Measurements from ENCODE around the gene RAD9A. TPM values are rescaled to one million over a fixed set of nuclear protein-coding genes. Genes with fewer than 3 reads are reported as not detected.
"Not testable (repeated sequence)": the region's sequence is repeated elsewhere in the genome, so short reads cannot be mapped to it uniquely, and the experiment has no call there.

RAD9A gene
- total and polyA plus RNA-seq, 4 donors = 14.1 to 35.9 (median 21.2) TPM

DNA sequence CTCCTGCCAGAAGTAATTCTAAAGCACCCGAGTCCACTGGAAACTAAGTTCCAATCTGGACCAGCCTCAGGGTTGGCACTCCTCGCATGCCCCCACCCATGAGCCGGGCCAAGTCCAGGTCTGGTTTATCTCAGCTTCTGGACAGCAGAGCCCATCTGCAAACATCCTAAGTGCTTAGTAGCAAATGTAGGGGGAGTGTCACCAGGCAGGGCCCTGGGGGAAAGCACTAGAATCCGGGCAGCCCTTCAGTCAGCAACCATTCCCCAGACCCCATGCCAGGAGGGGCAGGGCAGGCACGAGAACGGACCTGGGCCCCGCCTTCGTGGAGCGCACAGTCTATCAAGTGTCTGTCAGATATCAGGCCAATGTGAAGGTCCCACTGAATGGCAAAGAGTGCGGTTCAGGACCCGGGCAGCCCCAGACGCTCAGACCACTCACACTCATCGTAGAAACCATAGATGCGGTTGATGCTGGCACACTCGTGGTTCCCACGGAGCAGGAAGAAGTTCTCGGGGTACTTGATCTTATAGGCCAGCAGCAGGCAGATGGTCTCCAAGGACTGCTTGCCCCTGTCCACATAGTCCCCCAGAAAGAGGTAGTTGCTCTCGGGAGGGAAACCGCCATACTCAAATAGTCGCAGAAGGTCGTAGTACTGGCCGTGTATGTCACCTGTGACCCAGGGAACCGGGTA is 8.6 kb downstream of the RAD9A start:
- Histone ChIP-seq H3K36me3 (ENCODE audit: control insufficient read depth in 4 of 4, insufficient read depth in 4 of 4, low read length in 4 of 4) (peaks cover 6 to 36% (median 23%) of the 10 kb centered on the region in 4 donors), H3K27ac (ENCODE audit: low read depth in 1 of 2, low read length in 1 of 2) (peak overlapping the region; percentile 91 to 94), H3K4me3 (peak overlapping the region; percentile 87), H3K4me1 (ENCODE audit: control insufficient read depth in 5 of 5, insufficient read depth in 5 of 5, low read length in 5 of 5) (peaks cover 2 to 37% (median 9%) of the 10 kb centered on the region in 5 donors), H3K9me3 (ENCODE audit: control insufficient read depth in 4 of 4, insufficient read depth in 3 of 4, low read length in 3 of 4) (no peaks in the 10 kb centered on the region), H3K27me3 (ENCODE audit: control insufficient read depth in 3 of 3, insufficient read depth in 3 of 3, low read length in 2 of 3) (no peaks in the 10 kb centered on the region), H3K9ac (ENCODE audit: insufficient read depth in 1 of 2, low read length in 2 of 2) (peak overlapping the region; percentile 46 to 65)
- WGBS, 2 donors = 36 to 50% methylated on average over 23 of the region's 23 CpGs
- DNase-seq = no peak
- ATAC-seq (ENCODE audit: insufficient read depth, low FRiP score) = no peak
- TF ChIP-seq, protein P1, sequence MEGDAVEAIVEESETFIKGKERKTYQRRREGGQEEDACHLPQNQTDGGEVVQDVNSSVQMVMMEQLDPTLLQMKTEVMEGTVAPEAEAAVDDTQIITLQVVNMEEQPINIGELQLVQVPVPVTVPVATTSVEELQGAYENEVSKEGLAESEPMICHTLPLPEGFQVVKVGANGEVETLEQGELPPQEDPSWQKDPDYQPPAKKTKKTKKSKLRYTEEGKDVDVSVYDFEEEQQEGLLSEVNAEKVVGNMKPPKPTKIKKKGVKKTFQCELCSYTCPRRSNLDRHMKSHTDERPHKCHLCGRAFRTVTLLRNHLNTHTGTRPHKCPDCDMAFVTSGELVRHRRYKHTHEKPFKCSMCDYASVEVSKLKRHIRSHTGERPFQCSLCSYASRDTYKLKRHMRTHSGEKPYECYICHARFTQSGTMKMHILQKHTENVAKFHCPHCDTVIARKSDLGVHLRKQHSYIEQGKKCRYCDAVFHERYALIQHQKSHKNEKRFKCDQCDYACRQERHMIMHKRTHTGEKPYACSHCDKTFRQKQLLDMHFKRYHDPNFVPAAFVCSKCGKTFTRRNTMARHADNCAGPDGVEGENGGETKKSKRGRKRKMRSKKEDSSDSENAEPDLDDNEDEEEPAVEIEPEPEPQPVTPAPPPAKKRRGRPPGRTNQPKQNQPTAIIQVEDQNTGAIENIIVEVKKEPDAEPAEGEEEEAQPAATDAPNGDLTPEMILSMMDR (IDR thresholded peaks at IDR 0.05; ENCODE audit: control extremely low read depth, extremely low read depth) = no peak

DNA sequence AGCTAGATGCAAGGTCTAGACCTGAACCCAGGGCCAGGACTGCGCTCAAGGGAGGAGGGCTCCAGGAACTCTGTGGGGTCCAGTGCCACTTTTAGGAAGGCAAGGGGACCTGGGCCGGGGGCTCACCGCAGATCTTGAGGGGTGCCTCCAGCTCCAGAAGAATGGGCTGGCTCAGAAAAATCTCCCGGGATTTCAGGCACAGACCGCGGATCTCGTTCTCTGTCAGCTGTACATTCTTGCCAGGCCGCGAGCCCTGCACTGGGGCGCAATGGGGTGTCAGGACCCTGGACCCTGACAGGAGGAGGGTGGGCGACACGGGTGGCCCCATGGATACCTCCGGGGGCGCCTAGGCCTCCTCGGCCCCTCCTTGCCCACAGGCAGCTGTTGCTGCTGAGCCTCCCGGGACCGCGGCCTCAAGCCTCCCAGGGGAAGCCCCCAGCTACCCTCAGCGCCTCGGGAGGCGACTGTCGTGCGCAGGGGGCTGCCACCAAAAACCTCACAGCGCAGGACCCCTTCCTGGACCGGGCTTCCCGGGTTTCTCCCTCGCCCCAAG is 9.2 kb downstream of the RAD9A start:
- 3 to 7% methylated on average over 16 to 27 of the region's 27 CpGs for WGBS, 2 donors
- DNase-seq (peak in 1 of 3 donors; percentile 36), ATAC-seq (ENCODE audit: insufficient read depth, low FRiP score) (no peak)
- Histone ChIP-seq H3K9ac (ENCODE audit: insufficient read depth in 1 of 2, low read length in 2 of 2) (peak overlapping the region; percentile 46 to 65), H3K36me3 (ENCODE audit: control insufficient read depth in 4 of 4, insufficient read depth in 4 of 4, low read length in 4 of 4) (peaks cover 6 to 32% (median 20%) of the 10 kb centered on the region in 4 donors), H3K27ac (ENCODE audit: low read depth in 1 of 2, low read length in 1 of 2) (peak overlapping the region; percentile 91 to 94), H3K27me3 (ENCODE audit: control insufficient read depth in 3 of 3, insufficient read depth in 3 of 3, low read length in 2 of 3) (no peaks in the 10 kb centered on the region), H3K4me3 (peak overlapping the region; percentile 87), H3K9me3 (ENCODE audit: control insufficient read depth in 4 of 4, insufficient read depth in 3 of 4, low read length in 3 of 4) (no peaks in the 10 kb centered on the region), H3K4me1 (ENCODE audit: control insufficient read depth in 5 of 5, insufficient read depth in 5 of 5, low read length in 5 of 5) (peaks cover 2 to 37% (median 9%) of the 10 kb centered on the region in 5 donors)
- TF ChIP-seq, protein P1 (IDR thresholded peaks at IDR 0.05; ENCODE audit: control extremely low read depth, extremely low read depth) = no peak

DNA sequence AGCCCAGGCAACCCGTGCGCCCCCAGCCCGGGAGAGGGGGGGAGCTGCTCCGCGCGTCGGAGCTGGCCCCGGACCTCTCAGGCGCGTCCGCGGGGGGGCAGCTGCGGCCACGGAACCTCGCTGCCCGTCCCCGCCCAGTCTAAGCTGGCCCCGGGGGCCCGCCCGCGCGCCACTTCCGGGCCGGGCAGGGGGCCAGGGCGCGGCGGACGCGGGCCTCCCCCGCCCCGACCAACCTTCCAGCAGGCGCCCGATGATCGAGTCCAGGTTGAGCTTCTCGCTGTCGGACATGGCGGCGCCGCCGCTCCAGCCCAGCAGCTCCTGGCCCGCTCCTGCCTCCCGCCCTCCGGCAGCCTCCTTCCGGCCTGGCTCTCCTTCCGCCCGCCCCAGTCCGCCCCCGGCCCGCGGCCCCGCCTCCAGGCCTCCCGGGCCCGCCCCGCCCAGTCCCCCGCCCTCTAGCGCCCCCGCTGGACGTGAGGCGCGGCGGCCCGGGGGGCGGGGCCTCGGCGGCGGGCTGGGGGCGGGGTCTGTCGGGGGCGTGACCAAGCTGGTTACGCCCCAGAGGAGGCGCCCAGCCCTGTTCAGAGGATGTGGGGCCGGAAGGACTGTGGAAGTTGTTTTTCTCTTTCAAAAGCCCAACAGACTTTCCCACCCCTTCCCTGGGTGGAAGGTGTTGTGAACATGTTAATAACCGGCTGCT is 9.9 kb downstream of the RAD9A start, which contains the start of gene PPP1CA:
Gene PPP1CA, minus strand, starts transcription at position 364 of the 697 bp plus-strand sequence. Its CDS starts 76 bp downstream, at position 288.
- Histone ChIP-seq H3K9ac (ENCODE audit: insufficient read depth in 1 of 2, low read length in 2 of 2) (peak within 1 kb of the TSS; percentile 46 to 85), H3K4me3 (peak within 1 kb of the TSS; percentile 87), H3K36me3 (ENCODE audit: control insufficient read depth in 4 of 4, insufficient read depth in 4 of 4, low read length in 4 of 4) (peaks cover 6 to 30% (median 18%) of the 10 kb centered on the region in 4 donors), H3K9me3 (ENCODE audit: control insufficient read depth in 4 of 4, insufficient read depth in 3 of 4, low read length in 3 of 4) (no peaks in the 10 kb centered on the region), H3K27ac (ENCODE audit: low read depth in 1 of 2, low read length in 1 of 2) (peak within 1 kb of the TSS; percentile 94), H3K27me3 (ENCODE audit: control insufficient read depth in 3 of 3, insufficient read depth in 3 of 3, low read length in 2 of 3) (no peaks in the 10 kb centered on the region), H3K4me1 (ENCODE audit: control insufficient read depth in 5 of 5, insufficient read depth in 5 of 5, low read length in 5 of 5) (peaks cover 2 to 37% (median 9%) of the 10 kb centered on the region in 5 donors)
- DNase-seq (peak; percentile 95 to 97 (median 97)), ATAC-seq (ENCODE audit: insufficient read depth, low FRiP score) (peak; percentile 93)
- WGBS, 2 donors = 1% methylated on average over 30 to 73 of the region's 73 CpGs
- TF ChIP-seq, protein P1 (IDR thresholded peaks at IDR 0.05; ENCODE audit: control extremely low read depth, extremely low read depth) = no peak

DNA sequence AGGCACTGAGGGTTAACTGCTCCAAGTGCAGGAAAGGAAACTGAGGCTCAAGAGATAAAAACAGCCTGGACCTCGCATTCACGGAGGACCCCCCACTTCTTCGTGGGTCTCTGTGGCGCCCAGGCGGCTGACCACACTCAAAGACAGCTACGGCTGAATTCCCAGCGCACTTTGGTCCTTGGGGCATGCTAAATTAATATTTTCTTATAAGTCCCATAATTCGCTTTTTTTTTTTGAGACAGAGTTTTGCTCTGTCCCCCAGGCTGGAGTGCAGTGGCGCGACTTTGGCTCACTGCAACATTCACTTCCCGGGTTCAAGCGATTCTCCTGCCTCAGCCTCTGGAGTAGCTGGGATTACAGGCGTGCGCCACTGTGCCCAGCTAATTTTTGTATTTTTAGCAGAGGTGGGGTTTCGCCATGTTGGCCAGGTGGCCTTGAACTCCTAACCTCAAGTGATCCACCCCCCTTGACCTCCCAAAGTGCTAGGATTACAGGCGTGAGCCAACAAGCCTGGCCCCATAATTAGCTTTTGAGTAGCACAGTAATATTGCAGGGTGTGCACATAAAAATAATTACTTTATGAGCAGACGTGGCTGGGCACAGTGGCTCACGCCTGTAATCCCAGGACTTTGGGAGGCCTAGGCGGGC is 10.5 kb downstream of the RAD9A start:
- Histone ChIP-seq H3K27ac (ENCODE audit: low read depth in 1 of 2, low read length in 1 of 2) (peak overlapping the region; percentile 11 to 94), H3K4me1 (ENCODE audit: control insufficient read depth in 5 of 5, insufficient read depth in 5 of 5, low read length in 5 of 5) (peaks cover 2 to 37% (median 9%) of the 10 kb centered on the region in 5 donors), H3K9ac (ENCODE audit: insufficient read depth in 1 of 2, low read length in 2 of 2) (peak overlapping the region in 1 of 2 donors; percentile 85), H3K36me3 (ENCODE audit: control insufficient read depth in 4 of 4, insufficient read depth in 4 of 4, low read length in 4 of 4) (peaks cover 6 to 29% (median 17%) of the 10 kb centered on the region in 4 donors)
- ATAC-seq (ENCODE audit: insufficient read depth, low FRiP score); DNase-seq; H3K4me3 ChIP-seq; H3K27me3 ChIP-seq (ENCODE audit: control insufficient read depth in 3 of 3, insufficient read depth in 3 of 3, low read length in 2 of 3); H3K9me3 ChIP-seq (ENCODE audit: control insufficient read depth in 4 of 4, insufficient read depth in 3 of 4, low read length in 3 of 4): not testable (repeated sequence)
- 47 to 49% methylated on average over 19 of the region's 19 CpGs for WGBS, 2 donors

DNA sequence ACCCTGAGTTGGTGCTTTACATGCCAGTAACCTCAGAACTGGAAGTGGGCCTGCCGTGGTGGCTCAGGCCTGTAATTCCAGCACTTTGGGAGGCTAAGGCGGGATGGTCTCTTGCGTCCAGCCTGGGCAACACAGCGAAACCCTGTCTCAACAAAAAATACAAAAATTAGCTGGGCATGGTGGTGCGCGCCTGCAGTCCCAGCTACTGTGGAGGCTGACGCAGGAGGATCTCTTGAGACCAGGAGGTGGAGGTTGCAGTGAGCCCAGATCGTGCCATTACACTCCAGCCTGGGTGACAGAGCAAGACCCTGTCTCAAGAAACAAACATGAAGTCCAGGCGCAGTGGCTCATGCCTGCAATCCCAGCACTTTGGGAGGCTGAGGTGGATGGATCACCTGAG is 11.3 kb downstream of the RAD9A start:
- H3K27ac ChIP-seq (ENCODE audit: low read depth in 1 of 2, low read length in 1 of 2) = not testable (repeated sequence)
- H3K4me1 ChIP-seq (ENCODE audit: control insufficient read depth in 5 of 5, insufficient read depth in 5 of 5, low read length in 5 of 5) = peaks cover 2 to 32% (median 9%) of the 10 kb centered on the region in 5 donors
- 83 to 93% methylated on average over 9 of the region's 9 CpGs for WGBS, 2 donors

More for the DNA sequence above, 11.3 kb downstream of the RAD9A start:
- not testable (repeated sequence) for H3K4me3 ChIP-seq; H3K27me3 ChIP-seq (ENCODE audit: control insufficient read depth in 3 of 3, insufficient read depth in 3 of 3, low read length in 2 of 3); DNase-seq; ATAC-seq (ENCODE audit: insufficient read depth, low FRiP score); H3K9me3 ChIP-seq (ENCODE audit: control insufficient read depth in 4 of 4, insufficient read depth in 3 of 4, low read length in 3 of 4); H3K9ac ChIP-seq (ENCODE audit: insufficient read depth in 1 of 2, low read length in 2 of 2)
- peaks cover 6 to 22% (median 13%) of the 10 kb centered on the region in 4 donors for H3K36me3 ChIP-seq (ENCODE audit: control insufficient read depth in 4 of 4, insufficient read depth in 4 of 4, low read length in 4 of 4)

Measured in lung (tissue), 12 donors.